IPS-18a (cell line): ENCODE measurements around the gene ARHGEF4.
"Not testable (repeated sequence)": the region's sequence is repeated elsewhere in the genome, so short reads cannot be mapped to it uniquely, and the experiment has no call there.

Source experiments
- H3K27ac ChIP-seq: one replicate; pipeline ENCODE4 v1.5.1; 2013; ENCODE audit warnings: low read length
- H3K27me3 ChIP-seq: one replicate; pipeline ENCODE4 v1.6.1; 2013; ENCODE audit warnings: mild to moderate bottlenecking, low read length; ENCODE audit not compliant: control insufficient read depth, insufficient read depth
- H3K36me3 ChIP-seq: one replicate; pipeline ENCODE4 v1.6.1; 2013; ENCODE audit warnings: low read depth, low read length; ENCODE audit not compliant: control insufficient read depth
- H3K4me1 ChIP-seq: one replicate; pipeline ENCODE4 v1.6.1; 2013; ENCODE audit warnings: low read depth, low read length; ENCODE audit not compliant: control insufficient read depth
- H3K4me3 ChIP-seq: one replicate; pipeline ENCODE4 v1.5.1; 2013; ENCODE audit warnings: low read length
- H3K9ac ChIP-seq: one replicate; pipeline ENCODE4 v1.6.1; 2013; ENCODE audit warnings: mild to moderate bottlenecking, low read length, moderate library complexity
- H3K9me3 ChIP-seq: one replicate; pipeline ENCODE4 v1.6.1; 2013; ENCODE audit warnings: low read depth, low read length; ENCODE audit not compliant: control insufficient read depth

Gene ARHGEF4

DNA sequence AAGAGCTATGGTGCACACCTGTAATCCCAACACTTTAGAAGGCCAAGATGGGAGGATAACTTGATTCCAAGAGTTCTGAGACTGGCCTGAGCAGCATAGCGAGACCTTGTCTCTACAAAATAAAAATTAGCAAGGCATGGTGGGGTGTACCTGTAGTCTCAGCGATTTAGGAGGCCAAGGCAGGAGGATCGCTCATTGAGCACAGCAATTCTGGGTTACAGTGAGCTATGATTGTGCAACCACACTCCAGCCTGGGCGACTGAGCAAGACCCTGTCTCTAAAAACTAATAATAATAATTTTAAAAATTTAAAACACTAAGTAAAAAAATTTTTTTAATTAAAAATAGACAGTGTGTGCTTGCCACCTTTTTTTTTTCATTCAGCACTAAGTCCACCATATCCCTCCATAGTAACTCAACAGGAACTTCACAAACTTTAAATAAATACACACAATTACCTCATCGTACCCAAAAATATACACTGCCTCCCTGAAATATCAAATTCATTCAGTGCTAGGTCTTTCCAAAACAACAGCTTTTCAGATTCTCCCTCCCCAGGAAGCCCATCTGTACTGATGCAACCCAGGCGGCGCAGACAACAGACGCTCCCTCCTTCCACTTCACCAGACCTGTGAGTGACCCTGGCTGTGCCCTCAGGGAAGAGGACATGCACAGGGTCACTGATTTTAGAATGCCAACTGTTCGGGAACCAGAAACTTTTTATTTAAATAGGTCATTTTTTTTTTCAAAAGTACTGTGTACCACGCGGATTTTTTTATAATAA is 227.0 kb downstream of the ARHGEF4 start:
- Histone ChIP-seq H3K4me1 (no peaks in the 10 kb centered on the region), H3K4me3 (no peak overlapping the region), H3K9ac (no peak overlapping the region), H3K36me3 (peaks cover 26% of the 10 kb centered on the region), H3K27me3 (no peaks in the 10 kb centered on the region), H3K27ac (no peak overlapping the region), H3K9me3 (no peaks in the 10 kb centered on the region)

DNA sequence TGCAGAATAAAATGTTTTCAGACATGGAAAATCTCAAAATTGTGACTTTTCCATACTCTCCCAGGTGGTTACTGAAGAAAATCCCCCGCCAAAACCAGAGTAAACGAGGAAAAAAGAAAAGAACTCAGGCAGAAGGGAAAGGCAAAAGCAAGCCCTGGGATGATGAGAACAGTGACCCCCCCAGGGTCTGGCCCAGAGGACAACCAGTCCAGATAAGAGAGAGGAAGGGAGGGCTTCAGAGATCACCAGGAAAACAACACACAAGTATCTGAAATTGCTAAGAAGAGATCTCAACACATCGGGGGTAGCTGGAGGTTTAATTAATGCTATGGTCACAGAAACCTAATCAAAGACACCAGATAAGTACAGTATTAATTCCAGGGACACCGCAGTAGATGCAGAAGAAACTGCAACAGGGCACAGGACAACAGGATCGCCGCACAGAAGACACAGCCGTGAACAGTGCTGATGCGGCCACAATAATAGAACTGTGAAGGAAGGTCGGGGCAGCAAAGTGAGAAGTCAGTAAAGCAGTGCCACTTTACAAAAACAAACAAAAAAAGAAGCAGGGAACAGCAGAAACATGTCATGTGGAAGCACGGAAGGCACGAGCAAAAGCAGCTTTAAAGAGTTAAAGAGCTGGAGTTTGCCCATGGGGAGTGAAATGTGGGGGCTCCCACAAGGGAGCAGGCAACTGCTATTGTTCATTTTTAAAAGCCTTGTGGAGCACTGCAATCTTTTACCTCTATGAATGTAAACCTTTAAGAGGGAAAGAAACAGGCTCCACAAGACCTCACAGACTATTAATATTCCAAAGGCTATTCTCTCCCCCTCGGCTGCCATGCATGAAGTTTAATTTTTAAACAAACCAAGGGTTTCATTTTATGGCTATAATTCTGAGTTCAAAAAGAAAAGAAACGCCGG is 228.1 kb downstream of the ARHGEF4 start:
- Histone ChIP-seq H3K4me1 (no peaks in the 10 kb centered on the region), H3K36me3 (peaks cover 32% of the 10 kb centered on the region), H3K4me3 (no peak overlapping the region), H3K9me3 (no peaks in the 10 kb centered on the region), H3K9ac (no peak overlapping the region), H3K27me3 (no peaks in the 10 kb centered on the region), H3K27ac (no peak overlapping the region)

DNA sequence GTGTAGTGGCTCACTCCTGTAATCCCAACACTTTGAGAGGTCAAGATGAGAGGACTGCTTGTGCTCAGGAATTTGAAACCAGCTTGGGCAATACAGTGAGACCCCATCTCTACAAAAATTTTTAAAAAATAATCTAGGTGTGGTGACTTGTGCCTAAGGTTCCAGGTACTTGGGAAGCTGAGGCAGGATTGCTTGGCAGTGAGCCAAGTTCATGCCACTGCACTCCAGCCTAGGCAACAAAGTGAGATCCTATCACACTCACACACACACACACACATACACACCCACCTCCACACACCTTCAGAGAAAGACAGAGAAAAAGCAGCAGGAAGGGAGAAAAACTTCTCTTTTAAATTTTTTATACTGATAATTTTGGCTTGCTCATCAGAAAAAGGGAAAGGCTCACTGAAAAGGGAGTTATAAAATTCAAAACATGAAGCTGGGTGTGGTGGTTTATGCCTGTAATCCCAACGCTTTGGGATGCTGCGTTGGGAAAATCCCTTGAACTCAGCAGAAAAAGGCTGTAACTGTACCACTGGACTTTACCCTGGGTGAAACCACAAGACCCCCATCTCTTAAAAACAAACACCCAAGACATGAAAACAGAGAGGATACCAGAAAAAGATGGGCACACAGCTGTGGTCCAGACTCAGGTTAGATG is 230.9 kb downstream of the ARHGEF4 start:
- H3K4me1 ChIP-seq: no peaks in the 10 kb centered on the region
- H3K4me3 ChIP-seq: no peak overlapping the region
- H3K9me3 ChIP-seq: no peaks in the 10 kb centered on the region
- no peak overlapping the region for H3K9ac ChIP-seq
- H3K36me3 ChIP-seq: peaks cover 52% of the 10 kb centered on the region
- H3K27me3 ChIP-seq: no peaks in the 10 kb centered on the region
- no peak overlapping the region for H3K27ac ChIP-seq

DNA sequence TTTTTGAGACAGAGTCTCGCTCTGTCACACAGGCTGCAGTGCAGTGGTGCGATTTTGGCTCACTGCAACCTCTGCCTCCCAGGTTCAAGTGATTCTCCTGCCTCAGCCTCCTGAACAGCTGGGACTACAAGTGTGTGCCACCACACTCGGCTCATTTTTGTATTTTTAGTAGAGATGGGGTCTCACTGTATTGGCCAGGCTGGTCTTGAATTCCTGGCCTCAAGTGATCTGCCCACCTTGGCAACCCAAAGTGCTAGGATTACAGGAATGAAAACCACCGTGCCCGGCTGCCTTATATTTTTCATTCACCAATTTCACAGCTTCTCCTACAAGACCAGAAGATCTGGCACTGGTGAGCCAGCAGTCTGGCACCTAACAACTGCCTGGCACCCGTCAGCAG is 231.5 kb downstream of the ARHGEF4 start:
- not testable (repeated sequence) for H3K9me3 ChIP-seq, H3K4me1 ChIP-seq, H3K4me3 ChIP-seq, H3K27ac ChIP-seq, H3K9ac ChIP-seq, H3K27me3 ChIP-seq
- H3K36me3 ChIP-seq: peaks cover 51% of the 10 kb centered on the region

DNA sequence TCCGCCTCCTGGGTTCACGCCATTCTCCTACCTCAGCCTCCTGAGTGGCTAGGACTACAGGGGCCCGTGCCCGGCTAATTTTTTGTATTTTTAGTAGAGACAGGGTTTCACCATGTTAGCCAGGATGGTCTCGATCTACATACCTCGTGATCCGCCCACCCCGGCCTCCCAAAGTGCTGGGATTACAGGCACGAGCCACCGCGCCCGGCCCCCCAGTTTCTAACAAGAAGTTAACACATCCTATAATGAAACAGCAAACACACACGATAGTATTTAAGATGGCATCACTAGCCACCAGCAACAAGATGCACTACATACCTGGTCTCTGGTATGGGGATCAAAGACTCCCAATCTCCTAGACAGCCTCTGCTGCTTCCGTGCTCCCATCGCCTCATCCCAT is 238.9 kb downstream of the ARHGEF4 start:
- peaks cover 87% of the 10 kb centered on the region for H3K36me3 ChIP-seq
- not testable (repeated sequence) for H3K27ac ChIP-seq, H3K9me3 ChIP-seq, H3K4me1 ChIP-seq, H3K27me3 ChIP-seq, H3K4me3 ChIP-seq, H3K9ac ChIP-seq

DNA sequence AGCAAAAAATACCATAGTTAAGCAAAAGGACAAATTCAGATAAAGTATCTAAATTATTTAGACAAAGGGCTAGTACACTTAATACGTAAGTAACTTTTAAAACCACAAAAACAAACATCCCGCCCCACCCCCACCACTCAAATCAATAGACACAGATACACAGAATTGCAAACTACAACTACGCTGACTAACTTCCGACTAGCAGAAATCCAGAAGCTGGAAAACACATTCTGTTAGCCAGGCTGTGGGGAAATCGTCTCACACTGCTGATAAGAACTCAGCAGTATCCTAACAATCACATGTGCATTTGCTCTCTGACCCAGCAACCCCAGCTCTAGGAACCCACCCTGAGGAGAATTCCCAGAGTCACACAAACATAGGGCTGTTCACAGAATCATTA is 240.0 kb downstream of the ARHGEF4 start:
- Histone ChIP-seq H3K4me3 (no peak overlapping the region), H3K9me3 (no peaks in the 10 kb centered on the region), H3K4me1 (peaks cover 5% of the 10 kb centered on the region), H3K36me3 (peaks cover 88% of the 10 kb centered on the region), H3K27me3 (no peaks in the 10 kb centered on the region), H3K27ac (no peak overlapping the region), H3K9ac (no peak overlapping the region)

DNA sequence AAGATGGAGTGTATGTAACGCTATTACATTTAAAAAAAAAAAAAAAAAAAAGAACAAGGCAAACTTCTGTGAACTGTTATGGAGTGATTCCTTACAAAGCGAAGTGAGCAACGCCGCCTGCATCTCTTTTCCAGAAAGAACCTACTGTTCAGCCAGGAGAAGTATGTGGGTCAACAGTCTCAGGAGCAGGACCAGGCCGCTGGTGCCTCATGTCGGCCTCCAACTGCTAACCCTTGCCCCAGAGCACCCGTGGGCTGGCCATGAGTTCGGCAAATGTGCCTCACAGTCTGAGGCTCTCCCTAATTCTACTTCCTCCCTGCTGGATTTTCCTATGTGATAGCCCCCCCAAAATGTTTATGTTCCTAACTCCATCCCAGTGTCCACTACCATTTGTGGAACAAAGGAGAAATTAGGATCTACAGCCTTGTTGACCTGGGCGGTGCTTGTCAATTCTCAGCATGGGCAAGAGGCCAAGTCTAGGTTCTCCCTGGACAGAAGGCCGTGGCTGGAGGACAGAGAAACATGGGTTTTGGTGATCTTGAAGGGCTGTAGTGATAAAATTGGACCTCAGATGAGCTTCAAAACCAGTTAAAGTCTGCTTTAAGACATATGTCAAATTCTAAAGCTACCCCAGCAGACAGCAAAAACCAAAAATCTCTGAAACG is 240.6 kb downstream of the ARHGEF4 start:
- no peaks in the 10 kb centered on the region for H3K27me3 ChIP-seq
- no peak overlapping the region for H3K27ac ChIP-seq
- no peak overlapping the region for H3K9ac ChIP-seq
- peaks cover 11% of the 10 kb centered on the region for H3K4me1 ChIP-seq
- H3K36me3 ChIP-seq: peaks cover 90% of the 10 kb centered on the region
- H3K9me3 ChIP-seq: no peaks in the 10 kb centered on the region
- no peak overlapping the region for H3K4me3 ChIP-seq

DNA sequence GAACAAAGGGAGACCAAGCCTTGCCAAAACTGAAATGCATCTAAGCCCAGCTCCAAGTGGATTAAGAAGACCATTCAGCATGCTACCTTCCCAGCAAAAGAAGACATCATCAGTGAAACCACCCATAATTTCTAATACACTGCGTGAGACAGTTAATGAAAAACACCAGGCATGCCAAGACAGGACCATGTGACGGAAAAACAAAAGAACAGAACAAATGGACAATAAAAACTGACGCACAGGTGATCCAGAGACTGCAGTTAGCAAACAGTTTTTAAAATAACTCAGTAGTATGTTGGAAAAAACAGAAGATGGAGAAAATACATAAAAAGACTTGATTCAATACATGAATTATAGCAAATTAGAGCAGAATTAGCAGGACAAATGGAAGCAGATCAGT is 241.3 kb downstream of the ARHGEF4 start:
- H3K27ac ChIP-seq: no peak overlapping the region
- H3K36me3 ChIP-seq: peaks cover 89% of the 10 kb centered on the region
- H3K9ac ChIP-seq: no peak overlapping the region
- no peaks in the 10 kb centered on the region for H3K9me3 ChIP-seq
- peaks cover 11% of the 10 kb centered on the region for H3K4me1 ChIP-seq
- no peak overlapping the region for H3K4me3 ChIP-seq
- no peaks in the 10 kb centered on the region for H3K27me3 ChIP-seq

DNA sequence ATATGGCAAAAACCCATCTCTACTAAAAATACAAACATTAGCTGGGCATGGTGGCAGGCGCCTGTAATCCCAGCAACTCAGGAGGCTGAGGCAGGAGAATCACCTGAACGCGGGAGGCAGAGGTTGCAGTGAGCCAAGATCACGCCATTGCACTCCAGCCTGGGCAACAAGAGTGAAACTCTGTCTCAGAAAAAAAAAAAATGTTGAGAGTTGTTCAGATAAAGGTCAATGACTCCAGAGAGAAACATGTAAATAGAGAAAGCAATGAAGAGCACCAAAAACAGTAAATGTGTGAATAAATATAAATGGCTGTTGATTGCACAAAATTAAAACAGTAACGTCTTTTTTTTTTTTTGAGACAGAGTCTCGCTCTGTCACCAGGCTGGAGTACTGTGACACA is 243.2 kb downstream of the ARHGEF4 start:
- peaks cover 75% of the 10 kb centered on the region for H3K36me3 ChIP-seq
- H3K27ac ChIP-seq: not testable (repeated sequence)

DNA sequence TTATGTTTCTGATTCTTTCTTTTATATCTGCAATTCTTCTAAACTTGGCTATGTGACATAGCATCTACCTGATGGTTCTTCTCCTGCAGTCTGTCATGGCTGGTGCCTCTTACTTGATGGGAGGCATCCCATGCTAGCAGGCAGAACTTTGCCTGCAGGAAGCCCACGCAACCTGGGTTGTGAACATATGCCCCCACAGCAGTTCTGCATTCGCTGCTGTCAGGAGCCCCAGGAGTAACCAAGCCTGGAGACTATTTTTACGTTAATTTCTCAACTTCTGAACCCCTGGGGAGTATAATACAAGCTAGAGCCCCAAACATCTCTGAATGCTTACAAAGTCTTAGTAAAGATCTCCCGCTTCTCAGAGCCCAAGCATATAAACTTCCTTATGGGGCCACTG is 244.5 kb downstream of the ARHGEF4 start:
- Histone ChIP-seq H3K4me1 (peaks cover 11% of the 10 kb centered on the region), H3K4me3 (no peak overlapping the region), H3K9me3 (no peaks in the 10 kb centered on the region), H3K9ac (no peak overlapping the region), H3K27ac (no peak overlapping the region), H3K27me3 (no peaks in the 10 kb centered on the region), H3K36me3 (peaks cover 74% of the 10 kb centered on the region)

More for the DNA sequence above, 243.2 kb downstream of the ARHGEF4 start:
- H3K9me3 ChIP-seq, H3K9ac ChIP-seq, H3K27me3 ChIP-seq, H3K4me3 ChIP-seq: not testable (repeated sequence)
- H3K4me1 ChIP-seq: peaks cover 11% of the 10 kb centered on the region

DNA sequence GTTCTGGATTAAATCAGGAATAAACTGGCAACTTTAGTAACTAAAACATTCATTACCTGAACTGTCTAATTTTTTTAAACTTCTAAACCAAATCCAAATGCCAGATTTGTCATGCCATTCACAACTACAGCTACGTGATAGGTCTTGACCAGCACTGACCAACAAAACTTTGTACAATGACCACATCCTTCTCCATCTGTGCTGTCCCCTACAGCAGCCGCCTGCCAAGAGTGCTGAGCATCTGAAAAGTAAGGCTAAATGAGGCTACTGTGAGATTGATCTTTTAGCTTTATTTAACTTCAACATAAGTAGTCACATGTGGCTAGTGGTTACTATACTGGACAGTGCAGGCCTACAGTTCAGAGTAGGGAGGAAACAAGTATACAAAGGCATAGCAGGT is 248.9 kb downstream of the ARHGEF4 start:
- peaks cover 61% of the 10 kb centered on the region for H3K36me3 ChIP-seq
- H3K9ac ChIP-seq: no peak overlapping the region
- no peak overlapping the region for H3K4me3 ChIP-seq
- peaks cover 11% of the 10 kb centered on the region for H3K4me1 ChIP-seq
- no peaks in the 10 kb centered on the region for H3K9me3 ChIP-seq
- H3K27ac ChIP-seq: no peak overlapping the region
- no peaks in the 10 kb centered on the region for H3K27me3 ChIP-seq
